Parathyroid adenoma (tissue), 2 donors: ENCODE measurements around the gene ABHD16A.

Experiments
- H2AFZ ChIP-seq: fragments of 300-600 bp; sonication (generic); one replicate; pipeline ENCODE4 v1.7.0; 2017; ENCODE audit warnings: antibody characterized with exemption, mild to moderate bottlenecking
- H3K27ac ChIP-seq: fragments of 300-600 bp; sonication (generic); one replicate; pipeline ENCODE4 v1.7.0; 2017
- H3K27me3 ChIP-seq: fragments of 300-600 bp; sonication (generic); one replicate; pipeline ENCODE4 v1.7.0; 2017; ENCODE audit warnings: low read length; ENCODE audit not compliant: control insufficient read depth, insufficient read depth
- H3K36me3 ChIP-seq: fragments of 300-600 bp; sonication (generic); one replicate; pipeline ENCODE4 v1.7.0; 2017; ENCODE audit warnings: low read length; ENCODE audit not compliant: control insufficient read depth, insufficient read depth
- H3K4me1 ChIP-seq: fragments of 300-600 bp; sonication (generic); one replicate; pipeline ENCODE4 v1.7.0; 2017; ENCODE audit warnings: control low read depth
- H3K4me2 ChIP-seq: fragments of 300-600 bp; sonication (generic); one replicate; pipeline ENCODE4 v1.7.0; 2017; ENCODE audit warnings: low read length
- H3K4me3 ChIP-seq: fragments of 300-600 bp; sonication (generic); one replicate; pipeline ENCODE4 v1.7.0; 2017; ENCODE audit warnings: low read depth, low read length
- H3K79me2 ChIP-seq: fragments of 300-600 bp; sonication (generic); one replicate; pipeline ENCODE4 v1.7.0; 2017; ENCODE audit warnings: control low read depth
- H3K9ac ChIP-seq: fragments of 300-600 bp; sonication (generic); one replicate; pipeline ENCODE4 v1.7.0; 2017; ENCODE audit warnings: mild to moderate bottlenecking
- H3K9me3 ChIP-seq: fragments of 300-600 bp; sonication (generic); one replicate; pipeline ENCODE4 v1.7.0; 2017; ENCODE audit warnings: low read length; ENCODE audit not compliant: control insufficient read depth
- CTCF ChIP-seq: fragments of 300-600 bp; sonication (generic); IDR thresholded peaks from one replicate; pipeline ENCODE4 v1.7.0; 2017; ENCODE audit warnings: antibody characterized with exemption, mild to moderate bottlenecking
- donor health status: primary hyperparathyroidism.

Gene ABHD16A

GRCh38 chr6:31702819-31703716 lies at the start of gene ABHD16A:
Gene ABHD16A (minus strand): TSS chr6:31703324. CDS start chr6:31703281, 43 bp downstream.
- Histone ChIP-seq H3K79me2 (peaks cover 11% of the 10 kb centered on the region), H2AFZ (peak within 1 kb of the TSS; percentile 96)
- peak; percentile 27 for TF ChIP-seq CTCF

GRCh38 chr6:31752739-31753319 lies 49.7 kb upstream of the ABHD16A start:
- no peak for TF ChIP-seq CTCF
- no peak overlapping the region for H3K9ac ChIP-seq
- no peaks in the 10 kb centered on the region for H3K79me2 ChIP-seq
- H3K9me3 ChIP-seq: no peaks in the 10 kb centered on the region
- no peaks in the 10 kb centered on the region for H3K4me1 ChIP-seq
- H3K27ac ChIP-seq: no peak overlapping the region
- H3K27me3 ChIP-seq: no peaks in the 10 kb centered on the region
- no peak overlapping the region for H3K4me2 ChIP-seq
- no peak overlapping the region for H3K4me3 ChIP-seq
- H3K36me3 ChIP-seq: no peaks in the 10 kb centered on the region
- no peak overlapping the region for H2AFZ ChIP-seq

More at GRCh38 chr6:31702819-31703716, at the start of gene ABHD16A:
- Histone ChIP-seq H3K4me1 (peaks cover 12% of the 10 kb centered on the region), H3K9ac (peak within 1 kb of the TSS; percentile 94), H3K27me3 (no peaks in the 10 kb centered on the region), H3K36me3 (no peaks in the 10 kb centered on the region), H3K27ac (peak within 1 kb of the TSS; percentile 96), H3K9me3 (no peaks in the 10 kb centered on the region), H3K4me2 (peak within 1 kb of the TSS; percentile 82), H3K4me3 (peak within 1 kb of the TSS; percentile 88)

- no peaks in the 10 kb centered on the region for H3K4me1 ChIP-seq
- H2AFZ ChIP-seq: no peak overlapping the region
- H3K36me3 ChIP-seq: no peaks in the 10 kb centered on the region
- H3K79me2 ChIP-seq: no peaks in the 10 kb centered on the region
- H3K4me3 ChIP-seq: no peak overlapping the region
- no peaks in the 10 kb centered on the region for H3K27me3 ChIP-seq
- TF ChIP-seq CTCF: no peak
- H3K27ac ChIP-seq: no peak overlapping the region
- no peaks in the 10 kb centered on the region for H3K9me3 ChIP-seq
- H3K9ac ChIP-seq: no peak overlapping the region
- H3K4me2 ChIP-seq: no peak overlapping the region
Observed at GRCh38 chr6:31750411-31751022, 47.4 kb upstream of the ABHD16A start.

GRCh38 chr6:31749301-31750036 lies 46.3 kb upstream of the ABHD16A start:
- Histone ChIP-seq H3K9ac (no peak overlapping the region), H3K79me2 (no peaks in the 10 kb centered on the region), H3K27me3 (no peaks in the 10 kb centered on the region), H3K9me3 (no peaks in the 10 kb centered on the region), H3K4me3 (no peak overlapping the region), H3K4me1 (no peaks in the 10 kb centered on the region), H3K27ac (no peak overlapping the region), H3K36me3 (no peaks in the 10 kb centered on the region), H2AFZ (no peak overlapping the region), H3K4me2 (no peak overlapping the region)
- TF ChIP-seq CTCF: no peak
